ENCODE results near the gene LHX4. TPM values are rescaled to one million over a fixed set of nuclear protein-coding genes. Genes with fewer than 3 reads are reported as not detected.

Gene LHX4
- total and polyA plus RNA-seq, 10 donors: 0.02 to 2.0 (median 0.03) TPM; not detected in 5

- no peak overlapping the region for H3K4me3 ChIP-seq
- H3K4me1 ChIP-seq: no peaks in the 10 kb centered on the region
- H3K9me3 ChIP-seq: peaks cover 0 to 30% (median 20%) of the 10 kb centered on the region in 8 donors
- no peaks in the 10 kb centered on the region for H3K27me3 ChIP-seq (replicated peaks in 1 of 7)
- H3K27ac ChIP-seq: no peak overlapping the region
- DNase-seq: peak; percentile 65
- intact Hi-C loops (cut with DNase I; ENCODE audit: low total_unique reads): no loop called here
- no peak for TF ChIP-seq POLR2A (IDR thresholded peaks at IDR 0.05)
- TF ChIP-seq POLR2AphosphoS5 (IDR thresholded peaks at IDR 0.05): no peak
- no peak for TF ChIP-seq CTCF (IDR thresholded peaks at IDR 0.05 in 8 of 11, conservative IDR thresholded peaks at IDR 0.05 in 3 of 11)
- 77 to 90% (median 88%) methylated on average over 3 of the region's 3 CpGs for WGBS, 5 donors
- H3K36me3 ChIP-seq: peaks cover 0 to 40% (median 2%) of the 10 kb centered on the region in 6 donors
These were observed 80.0 kb downstream of the LHX4 start for GRCh38 chr1:180310095-180310494.

GRCh38 chr1:180311011-180311730 lies 81.1 kb downstream of the LHX4 start:
- intact Hi-C loops (cut with DNase I; ENCODE audit: low total_unique reads): no loop called here
- peaks cover 0 to 22% (median 13%) of the 10 kb centered on the region in 8 donors for H3K9me3 ChIP-seq
- no peak overlapping the region for H3K27ac ChIP-seq
- no peak overlapping the region for H3K4me3 ChIP-seq
- H3K27me3 ChIP-seq (replicated peaks in 1 of 7): no peaks in the 10 kb centered on the region
- TF ChIP-seq CTCF (IDR thresholded peaks at IDR 0.05 in 8 of 11, conservative IDR thresholded peaks at IDR 0.05 in 3 of 11) (no peak), POLR2AphosphoS5 (IDR thresholded peaks at IDR 0.05) (no peak)
- WGBS, 5 donors: 95 to 98% (median 97%) methylated on average over 4 of the region's 4 CpGs
- H3K36me3 ChIP-seq: peaks cover 0 to 40% (median 2%) of the 10 kb centered on the region in 6 donors
- no peaks in the 10 kb centered on the region for H3K4me1 ChIP-seq
- no peak for DNase-seq

GRCh38 chr1:180312926-180313325 lies 82.9 kb downstream of the LHX4 start:
- peaks cover 0 to 5% (median 0%) of the 10 kb centered on the region in 8 donors for H3K9me3 ChIP-seq
- no peak overlapping the region for H3K4me3 ChIP-seq
- 97 to 99% (median 98%) methylated on average over 2 of the region's 2 CpGs for WGBS, 5 donors
- intact Hi-C loops (cut with DNase I; ENCODE audit: low total_unique reads): no loop called here
- no peak for DNase-seq
- no peaks in the 10 kb centered on the region for H3K4me1 ChIP-seq
- TF ChIP-seq POLR2AphosphoS5 (IDR thresholded peaks at IDR 0.05): no peak
- TF ChIP-seq POLR2A (IDR thresholded peaks at IDR 0.05): no peak
- no peak for TF ChIP-seq CTCF (IDR thresholded peaks at IDR 0.05 in 8 of 11, conservative IDR thresholded peaks at IDR 0.05 in 3 of 11)
- H3K36me3 ChIP-seq: peaks cover 0 to 29% (median 2%) of the 10 kb centered on the region in 6 donors
- H3K27me3 ChIP-seq (replicated peaks in 1 of 7): no peaks in the 10 kb centered on the region
- H3K27ac ChIP-seq: no peak overlapping the region

GRCh38 chr1:180327089-180327488 lies 97.0 kb downstream of the LHX4 start:
- H3K4me3 ChIP-seq: no peak overlapping the region
- H3K9me3 ChIP-seq: peaks cover 0 to 13% (median 1%) of the 10 kb centered on the region in 8 donors
- no peaks in the 10 kb centered on the region for H3K27me3 ChIP-seq (replicated peaks in 1 of 7)
- no peaks in the 10 kb centered on the region for H3K4me1 ChIP-seq
- DNase-seq: peak; percentile 29
- intact Hi-C loops (cut with DNase I; ENCODE audit: low total_unique reads): no loop called here
- 94 to 100% (median 97%) methylated on average over 6 of the region's 6 CpGs for WGBS, 5 donors
- no peak overlapping the region for H3K27ac ChIP-seq
- no peak for TF ChIP-seq CTCF (IDR thresholded peaks at IDR 0.05 in 8 of 11, conservative IDR thresholded peaks at IDR 0.05 in 3 of 11)
- no peak for TF ChIP-seq POLR2AphosphoS5 (IDR thresholded peaks at IDR 0.05)
- H3K36me3 ChIP-seq: peaks cover 0 to 13% (median 0%) of the 10 kb centered on the region in 6 donors
